Keratinocyte (primary cell): ENCODE results near the gene EPHB2. TPM values are rescaled to one million over a fixed set of nuclear protein-coding genes. Genes with fewer than 3 reads are reported as not detected.

Experiments
- DNase-seq: peaks from one replicate; pipeline ENCODE4 v3.0.0-alpha.2; 2011; ENCODE audit warnings: low read depth, missing footprints, low spot score
- FAIRE-seq: peaks from 2 replicates; lab custom pipeline; 2011; peaks lifted over from hg19 to GRCh38; lab: Jason Lieb, UNC
- H2AFZ ChIP-seq: 2 replicates; pipeline ENCODE4 v1.6.0; 2012; ENCODE audit warnings: low read length, control low read depth, inconsistent platforms; ENCODE audit not compliant: control insufficient read depth
- H3K27ac ChIP-seq: 2 replicates; pipeline ENCODE4 v1.5.1; 2011; ENCODE audit warnings: low read length; ENCODE audit not compliant: control insufficient read depth, insufficient read depth
- H3K27me3 ChIP-seq: 3 replicates; pipeline ENCODE4 v1.6.0; 2011; ENCODE audit warnings: low read length; ENCODE audit not compliant: control insufficient read depth, insufficient read depth; ENCODE audit errors: extremely low read depth
- H3K36me3 ChIP-seq, 2 experiments: 2 replicates in 1 of 2; 3 replicates in 1 of 2; pipeline ENCODE4 v1.5.1; 2011; ENCODE audit warnings: low read length in 2 of 2, mild to moderate bottlenecking in 1 of 2; ENCODE audit not compliant: control insufficient read depth in 2 of 2, insufficient read depth in 2 of 2; ENCODE audit errors: extremely low read depth in 1 of 2
- H3K4me1 ChIP-seq: 3 replicates; pipeline ENCODE4 v1.5.1; 2011; ENCODE audit warnings: low read length; ENCODE audit not compliant: control insufficient read depth, insufficient read depth; ENCODE audit errors: extremely low read depth
- H3K4me2 ChIP-seq: 3 replicates; pipeline ENCODE4 v1.6.0; 2011; ENCODE audit warnings: low read depth, low read length; ENCODE audit not compliant: control insufficient read depth, insufficient read depth; ENCODE audit errors: extremely low read depth
- H3K4me3 ChIP-seq, 3 experiments: fragments of 200-600 bp in 1 of 3; sonication (generic) in 1 of 3; 2 replicates in 2 of 3; 3 replicates in 1 of 3; pipeline ENCODE4 v1.5.1; 2011 to 2016; ENCODE audit warnings: low read length in 3 of 3, mild to moderate bottlenecking in 3 of 3, control low read depth in 2 of 3, inconsistent platforms in 1 of 3, low read depth in 1 of 3, mixed read lengths in 1 of 3, mixed run types in 1 of 3, moderate library complexity in 1 of 3; ENCODE audit not compliant: control insufficient read depth in 2 of 3, insufficient read depth in 2 of 3; ENCODE audit errors: extremely low read depth in 1 of 3
- H3K79me2 ChIP-seq: 2 replicates; pipeline ENCODE4 v1.6.0; 2012; ENCODE audit warnings: low read length; ENCODE audit not compliant: control insufficient read depth, insufficient read depth
- H3K9ac ChIP-seq: 3 replicates; pipeline ENCODE4 v1.6.0; 2011; ENCODE audit warnings: low read length; ENCODE audit not compliant: control insufficient read depth, insufficient read depth; ENCODE audit errors: extremely low read depth
- H3K9me1 ChIP-seq: 3 replicates; pipeline ENCODE4 v1.6.0; 2011; ENCODE audit warnings: low read length; ENCODE audit not compliant: control insufficient read depth, insufficient read depth; ENCODE audit errors: extremely low read depth
- H3K9me3 ChIP-seq: 2 replicates; pipeline ENCODE4 v1.5.1; 2012; ENCODE audit warnings: low read depth, low read length; ENCODE audit not compliant: control insufficient read depth
- H4K20me1 ChIP-seq: 3 replicates; pipeline ENCODE4 v1.6.0; 2011; ENCODE audit warnings: low read length; ENCODE audit not compliant: control insufficient read depth, insufficient read depth; ENCODE audit errors: extremely low read depth
- EZH2 ChIP-seq: IDR thresholded peaks from one replicate; pipeline ENCODE4 v1.6.1; 2012; ENCODE audit warnings: inconsistent platforms, mild to moderate bottlenecking, low read length, moderate library complexity
- dilution Hi-C: fragments of 300-500 bp; cut with MboI; formaldehyde crosslinking; loops from one replicate; pipeline ENCODE4 v1.7.0; 2020; ENCODE audit warnings: low sequenced_read_pairs; ENCODE audit not compliant: extremely low pct_ligation_motif_present
- polyA plus RNA-seq, 5 experiments: library from polyadenylated mRNA; depleted of rRNA in 3 of 5; stranded (reverse) in 3 of 5; stranded (forward) in 1 of 5; unstranded in 1 of 5; fragments of >200 nt; gene quantifications; 1 replicate in 1 of 5; 2 replicates in 3 of 5; 3 replicates in 1 of 5; pipeline versions ENCODE4 v1.2.1 to v1.2.3, GENCODE V29; 2011 to 2012; ENCODE audit warnings: missing spikeins in 2 of 5, low read depth in 1 of 5, low replicate concordance in 1 of 5
- TF ChIP-seq, protein P1 (sequence below), 3 experiments: IDR thresholded peaks in 1 of 3; conservative IDR thresholded peaks in 1 of 3; optimal IDR thresholded peaks in 1 of 3; 2 replicates in 2 of 3; 3 replicates in 1 of 3; pipeline versions ENCODE3 to v1.5.1; 2011; ENCODE audit warnings: low read length in 3 of 3, mild to moderate bottlenecking in 3 of 3, moderate library complexity in 2 of 3, control low read depth in 1 of 3, inconsistent platforms in 1 of 3; ENCODE audit not compliant: insufficient read depth in 2 of 3; ENCODE audit errors: extremely low read depth in 1 of 3

The EPHB2 gene
- polyA plus RNA-seq, 1 donor (not counting 4 experiments of a cell fraction or from before 2014, with no cell fraction given): 0.10 TPM

DNA sequence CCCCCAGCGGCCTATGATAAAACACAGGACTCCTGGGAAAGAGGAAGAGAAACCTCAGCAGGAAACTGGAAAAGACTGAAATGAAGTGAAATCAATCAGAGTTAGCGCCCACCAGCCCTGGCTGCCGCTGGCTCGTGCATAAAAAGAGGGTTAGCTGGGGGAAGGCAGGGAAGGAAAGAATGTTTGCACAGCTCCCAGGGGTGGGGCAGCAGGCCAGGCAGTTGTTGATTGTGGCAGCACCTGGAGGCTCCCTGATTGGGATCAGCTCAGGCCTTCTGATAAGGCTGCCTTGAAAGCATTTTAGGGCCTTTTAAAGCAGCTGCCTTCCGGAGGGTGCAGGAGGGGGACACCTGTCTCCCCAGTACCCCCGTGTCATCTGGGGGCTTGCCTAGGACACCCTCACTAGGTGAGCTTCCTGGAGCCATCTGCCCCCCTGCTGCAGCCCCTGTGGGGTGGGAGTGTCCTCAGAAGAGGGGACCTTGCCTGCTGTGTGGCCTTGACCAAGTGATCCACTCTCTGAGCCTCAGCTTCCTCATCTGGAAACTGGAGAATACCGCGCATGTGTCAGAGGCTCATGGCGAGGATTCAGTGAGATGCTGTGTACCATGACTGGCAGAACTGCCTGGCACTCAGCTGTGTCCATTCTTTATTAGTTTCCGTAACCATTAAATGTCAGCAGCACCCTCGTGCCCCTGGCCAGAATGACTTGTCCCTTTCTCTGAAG, 6.6 kb downstream of the EPHB2 start:
- FAIRE-seq: no peak
- Histone ChIP-seq H3K79me2 (no peaks in the 10 kb centered on the region), H3K27ac (no peak overlapping the region), H3K9me1 (no peaks in the 10 kb centered on the region), H3K9ac (no peak overlapping the region), H3K9me3 (no peaks in the 10 kb centered on the region), H3K4me2 (no peak overlapping the region), H3K4me3 (no peak overlapping the region), H3K27me3 (peaks cover 24% of the 10 kb centered on the region), H3K36me3 (no peaks in the 10 kb centered on the region), H2AFZ (no peak overlapping the region), H3K4me1 (peaks cover 1% of the 10 kb centered on the region), H4K20me1 (peaks cover under 1% of the 10 kb centered on the region)
- TF ChIP-seq, protein P1, sequence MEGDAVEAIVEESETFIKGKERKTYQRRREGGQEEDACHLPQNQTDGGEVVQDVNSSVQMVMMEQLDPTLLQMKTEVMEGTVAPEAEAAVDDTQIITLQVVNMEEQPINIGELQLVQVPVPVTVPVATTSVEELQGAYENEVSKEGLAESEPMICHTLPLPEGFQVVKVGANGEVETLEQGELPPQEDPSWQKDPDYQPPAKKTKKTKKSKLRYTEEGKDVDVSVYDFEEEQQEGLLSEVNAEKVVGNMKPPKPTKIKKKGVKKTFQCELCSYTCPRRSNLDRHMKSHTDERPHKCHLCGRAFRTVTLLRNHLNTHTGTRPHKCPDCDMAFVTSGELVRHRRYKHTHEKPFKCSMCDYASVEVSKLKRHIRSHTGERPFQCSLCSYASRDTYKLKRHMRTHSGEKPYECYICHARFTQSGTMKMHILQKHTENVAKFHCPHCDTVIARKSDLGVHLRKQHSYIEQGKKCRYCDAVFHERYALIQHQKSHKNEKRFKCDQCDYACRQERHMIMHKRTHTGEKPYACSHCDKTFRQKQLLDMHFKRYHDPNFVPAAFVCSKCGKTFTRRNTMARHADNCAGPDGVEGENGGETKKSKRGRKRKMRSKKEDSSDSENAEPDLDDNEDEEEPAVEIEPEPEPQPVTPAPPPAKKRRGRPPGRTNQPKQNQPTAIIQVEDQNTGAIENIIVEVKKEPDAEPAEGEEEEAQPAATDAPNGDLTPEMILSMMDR (optimal IDR thresholded peaks at IDR 0.05 in 1 of 3, IDR thresholded peaks at IDR 0.05 in 1 of 3, conservative IDR thresholded peaks at IDR 0.05 in 1 of 3; ENCODE audit: extremely low read depth in 1 of 3, insufficient read depth in 2 of 3, low read length in 3 of 3): no peak
- TF ChIP-seq EZH2: no peak
- no peak for DNase-seq
- dilution Hi-C loops: no loop called here

DNA sequence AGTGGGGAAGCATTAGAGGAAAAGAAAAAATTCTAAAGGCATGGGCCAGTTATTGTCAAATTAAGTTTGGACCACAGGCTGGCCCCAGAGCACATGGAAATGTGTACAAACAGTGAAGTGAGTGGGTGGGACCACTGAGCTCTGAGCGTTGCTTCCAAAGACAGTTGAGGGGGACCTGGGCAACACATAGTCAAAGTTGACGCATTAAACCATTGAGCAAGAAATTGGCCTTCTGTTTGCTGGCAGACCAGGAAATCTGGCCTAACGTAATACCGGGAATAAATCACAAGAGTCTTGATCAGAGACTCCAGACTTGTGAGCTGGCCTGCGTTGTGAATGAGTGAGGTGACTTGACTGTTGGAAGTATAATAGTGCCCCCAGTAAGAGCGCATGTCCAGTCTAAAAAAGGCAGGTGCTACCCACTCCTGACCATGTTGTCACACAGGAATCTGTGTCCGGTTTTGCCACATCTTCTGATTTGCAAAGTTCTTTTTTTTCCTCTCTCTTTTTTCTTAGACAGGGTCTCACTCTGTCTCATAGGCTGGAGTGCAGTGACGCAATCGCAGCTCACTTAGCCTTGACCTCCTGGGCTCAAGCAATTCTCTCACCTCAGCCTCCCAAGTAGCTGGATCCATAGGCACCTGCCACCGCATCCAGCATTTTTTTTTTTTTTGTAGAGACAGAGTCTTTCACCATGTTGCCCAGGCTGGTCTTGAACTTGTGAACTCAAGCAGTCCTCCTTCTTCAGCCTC, 10.7 kb downstream of the EPHB2 start:
- H3K27ac ChIP-seq: no peak overlapping the region
- H3K4me2 ChIP-seq: no peak overlapping the region
- no peak for TF ChIP-seq EZH2
- TF ChIP-seq, protein P1 (optimal IDR thresholded peaks at IDR 0.05 in 1 of 3, IDR thresholded peaks at IDR 0.05 in 1 of 3, conservative IDR thresholded peaks at IDR 0.05 in 1 of 3; ENCODE audit: extremely low read depth in 1 of 3, insufficient read depth in 2 of 3, low read length in 3 of 3): no peak
- H4K20me1 ChIP-seq: no peaks in the 10 kb centered on the region
- DNase-seq (no peak), FAIRE-seq (no peak)
- H3K9me3 ChIP-seq: no peaks in the 10 kb centered on the region
- no peaks in the 10 kb centered on the region for H3K4me1 ChIP-seq
- no peaks in the 10 kb centered on the region for H3K9me1 ChIP-seq
- H3K9ac ChIP-seq: no peak overlapping the region
- no peaks in the 10 kb centered on the region for H3K36me3 ChIP-seq
- no peak overlapping the region for H3K4me3 ChIP-seq
- H3K79me2 ChIP-seq: no peaks in the 10 kb centered on the region
- peaks cover 5% of the 10 kb centered on the region for H3K27me3 ChIP-seq
- no peak overlapping the region for H2AFZ ChIP-seq
- dilution Hi-C loops: no loop called here
